ENCODE measurements around the gene C1orf56.

C1orf56 gene

GRCh38 chr1:151026460-151026859, 21.1 kb upstream of the C1orf56 start:
- no peak for DNase-seq

GRCh38 chr1:151032164-151032563, 15.4 kb upstream of the C1orf56 start:
- no peak for DNase-seq

- DNase-seq = no peak
These were observed 12.4 kb upstream of the C1orf56 start for GRCh38 chr1:151035167-151035566.

GRCh38 chr1:151036356-151036755, 11.2 kb upstream of the C1orf56 start, which contains the start of gene BNIPL:
TSS of gene BNIPL (plus strand) at chr1:151036586. CDS start at chr1:151036726, 140 bp downstream.
- no peak for DNase-seq

GRCh38 chr1:151037032-151037431, 10.5 kb upstream of the C1orf56 start:
- DNase-seq = no peak

GRCh38 chr1:151039521-151039920, 8.0 kb upstream of the C1orf56 start:
- DNase-seq = no peak

- no peak for DNase-seq
These were observed 4.4 kb upstream of the C1orf56 start for GRCh38 chr1:151043163-151043562.

GRCh38 chr1:151047925-151048644, 534 bp downstream of the C1orf56 start:
- DNase-seq = peak; percentile 22

GRCh38 chr1:151048645-151049032, 1.1 kb downstream of the C1orf56 start:
- no peak for DNase-seq

GRCh38 chr1:151049458-151049857, 1.9 kb downstream of the C1orf56 start:
- DNase-seq = no peak

- no peak for DNase-seq
These were observed 2.6 kb downstream of the C1orf56 start for GRCh38 chr1:151050051-151050688.

GRCh38 chr1:151051356-151052009, 3.9 kb downstream of the C1orf56 start:
- DNase-seq = no peak

GRCh38 chr1:151054971-151055547, 7.5 kb downstream of the C1orf56 start:
- no peak for DNase-seq

GRCh38 chr1:151055581-151055980, 8.0 kb downstream of the C1orf56 start:
- no peak for DNase-seq

- no peak for DNase-seq
These were observed 8.6 kb downstream of the C1orf56 start for GRCh38 chr1:151056149-151056548.

GRCh38 chr1:151058692-151059091, 11.1 kb downstream of the C1orf56 start:
- DNase-seq = peak; percentile 42

- peak; percentile 68 for DNase-seq
These were observed 11.8 kb downstream of the C1orf56 start, which contains the start of gene CDC42SE1 for GRCh38 chr1:151059109-151060006. TSS of gene CDC42SE1 (minus strand) at chr1:151059622. CDS start at chr1:151055730, 3,892 bp downstream.

GRCh38 chr1:151060007-151060656, 12.6 kb downstream of the C1orf56 start, which contains the start of gene MLLT11:
TSS of gene MLLT11 (plus strand) at chr1:151060397. CDS start at chr1:151067225, 6,828 bp downstream.
- DNase-seq = no peak

GRCh38 chr1:151060657-151061421, 13.3 kb downstream of the C1orf56 start:
- no peak for DNase-seq

GRCh38 chr1:151061704-151062103, 14.2 kb downstream of the C1orf56 start:
- no peak for DNase-seq

All from NCI-H2029 (cell line).